Left ventricle myocardium inferior (tissue), 1 donor: ENCODE measurements around the gene CPPED1. TPM values are rescaled to one million over a fixed set of nuclear protein-coding genes. Genes with fewer than 3 reads are reported as not detected.

ENCODE experiments used
- DNase-seq: peaks from one replicate; pipeline ENCODE4 v3.0.0-alpha.2; 2020
- H3K27ac ChIP-seq: fragments of 200-600 bp; replicated peaks from 2 replicates; pipeline ENCODE4 v1.8.0; 2021
- H3K27me3 ChIP-seq: fragments of 200-600 bp; 2 replicates; pipeline ENCODE4 v1.8.0; 2021; ENCODE audit warnings: low read depth
- H3K36me3 ChIP-seq: fragments of 200-600 bp; 2 replicates; pipeline ENCODE4 v1.8.0; 2021
- H3K4me1 ChIP-seq: fragments of 200-600 bp; 2 replicates; pipeline ENCODE4 v1.8.0; 2021
- H3K4me3 ChIP-seq: fragments of 200-600 bp; 2 replicates; pipeline ENCODE4 v1.8.0; 2021; ENCODE audit warnings: mild to moderate bottlenecking, moderate library complexity
- H3K9me3 ChIP-seq: fragments of 200-600 bp; replicated peaks from 2 replicates; pipeline ENCODE4 v1.8.0; 2021
- CTCF ChIP-seq: fragments of 200-600 bp; IDR thresholded peaks from 2 replicates; pipeline ENCODE4 v1.8.0; 2021; ENCODE audit warnings: antibody characterized with exemption, mild to moderate bottlenecking, borderline replicate concordance
- intact Hi-C: fragments of 100-400 bp; cut with micrococcal nuclease; formaldehyde crosslinking; loops from one replicate; pipeline ENCODE4 v1.11.0; 2022
- total RNA-seq: library from RNA; stranded (reverse); fragmentation: NEBNext Ultra II Directional; extraction: Animal tissue kit (Norgen Biotek cat#: 25700); gene quantifications from one replicate; pipeline ENCODE4 v1.2.1, GENCODE V29; 2021
- donor health status: DM: no; HTN: yes; CAD: no; lungs with severe emphysema.

The CPPED1 gene
- total RNA-seq, 1 donor from 2014 or later: 12.4 TPM

GRCh38 chr16:12613131-12613991, 190.3 kb downstream of the CPPED1 start:
- H3K4me1 ChIP-seq: no peaks in the 10 kb centered on the region
- DNase-seq: no peak
- H3K27me3 ChIP-seq: peaks cover 39% of the 10 kb centered on the region
- no peak overlapping the region for H3K27ac ChIP-seq
- H3K4me3 ChIP-seq: no peak overlapping the region
- TF ChIP-seq CTCF: no peak
- no peaks in the 10 kb centered on the region for H3K36me3 ChIP-seq
- intact Hi-C loops: no loop called here
- peaks cover 9% of the 10 kb centered on the region for H3K9me3 ChIP-seq

- intact Hi-C loops: no loop called here
- TF ChIP-seq CTCF: no peak
- Histone ChIP-seq H3K36me3 (no peaks in the 10 kb centered on the region), H3K9me3 (peaks cover 17% of the 10 kb centered on the region), H3K4me3 (no peak overlapping the region), H3K27ac (no peak overlapping the region), H3K27me3 (peaks cover 41% of the 10 kb centered on the region), H3K4me1 (no peaks in the 10 kb centered on the region)
- no peak for DNase-seq
Observed at GRCh38 chr16:12612598-12613101, 191.0 kb downstream of the CPPED1 start.

GRCh38 chr16:12611916-12612597, 191.6 kb downstream of the CPPED1 start:
- intact Hi-C loops: no loop called here
- Histone ChIP-seq H3K27ac (no peak overlapping the region), H3K9me3 (peaks cover 21% of the 10 kb centered on the region), H3K36me3 (no peaks in the 10 kb centered on the region), H3K4me1 (no peaks in the 10 kb centered on the region), H3K27me3 (peaks cover 41% of the 10 kb centered on the region), H3K4me3 (no peak overlapping the region)
- no peak for DNase-seq
- no peak for TF ChIP-seq CTCF

- Histone ChIP-seq H3K27me3 (peaks cover 41% of the 10 kb centered on the region), H3K4me1 (no peaks in the 10 kb centered on the region), H3K4me3 (no peak overlapping the region), H3K27ac (no peak overlapping the region), H3K9me3 (peaks cover 21% of the 10 kb centered on the region), H3K36me3 (no peaks in the 10 kb centered on the region)
- DNase-seq: no peak
- TF ChIP-seq CTCF: no peak
- intact Hi-C loops: no loop called here
Observed at GRCh38 chr16:12611006-12611477, 192.6 kb downstream of the CPPED1 start.

- peaks cover 37% of the 10 kb centered on the region for H3K27me3 ChIP-seq
- H3K9me3 ChIP-seq: peaks cover 21% of the 10 kb centered on the region
- H3K4me3 ChIP-seq: no peak overlapping the region
- no peak for TF ChIP-seq CTCF
- intact Hi-C loops: no loop called here
- H3K36me3 ChIP-seq: no peaks in the 10 kb centered on the region
- H3K4me1 ChIP-seq: no peaks in the 10 kb centered on the region
- H3K27ac ChIP-seq: no peak overlapping the region
- no peak for DNase-seq
Observed at GRCh38 chr16:12609937-12610699, 193.6 kb downstream of the CPPED1 start.
